Suprapubic skin (tissue), 4 donors: ENCODE measurements around the gene ERGIC3. TPM values are rescaled to one million over a fixed set of nuclear protein-coding genes. Genes with fewer than 3 reads are reported as not detected.

Source experiments
- DNase-seq, 2 donors: peaks; one replicate each; pipeline ENCODE4 v3.0.0-alpha.2; 2019; ENCODE audit warnings: low spot score in 2 of 2
- H3K27ac ChIP-seq: fragments of 200-600 bp; sonication (generic); one replicate; pipeline ENCODE4 v1.5.1; 2019
- H3K27me3 ChIP-seq: fragments of 200-600 bp; sonication (generic); one replicate; pipeline ENCODE4 v1.5.1; 2019
- H3K36me3 ChIP-seq: fragments of 200-600 bp; sonication (generic); one replicate; pipeline ENCODE4 v1.5.1; 2019
- H3K4me1 ChIP-seq: fragments of 200-600 bp; sonication (generic); one replicate; pipeline ENCODE4 v1.5.1; 2019
- H3K4me3 ChIP-seq: fragments of 200-600 bp; sonication (generic); one replicate; pipeline ENCODE4 v1.5.1; 2019; ENCODE audit warnings: mild to moderate bottlenecking
- H3K9me3 ChIP-seq: fragments of 200-600 bp; sonication (generic); one replicate; pipeline ENCODE4 v1.5.1; 2019
- CTCF ChIP-seq, 2 donors: fragments of 200-600 bp in 1 of 2; fragments of 450-650 bp in 1 of 2; sonication (generic) in 1 of 2; IDR thresholded peaks; one replicate each; pipeline ENCODE4 v1.5.1; 2016 to 2019; ENCODE audit warnings: antibody characterized with exemption in 2 of 2, mild to moderate bottlenecking in 1 of 2, moderate library complexity in 1 of 2
- EP300 ChIP-seq: sonication (generic); formaldehyde crosslinking; IDR thresholded peaks from one replicate; pipeline ENCODE4 v1.6.1; 2017; ENCODE audit warnings: antibody characterized with exemption
- POLR2A ChIP-seq, 2 donors: fragments of 450-650 bp; IDR thresholded peaks; one replicate each; pipeline ENCODE4 v1.6.1; 2017; ENCODE audit warnings: antibody characterized with exemption in 2 of 2, mild to moderate bottlenecking in 2 of 2, moderate library complexity in 2 of 2
- POLR2AphosphoS5 ChIP-seq, 3 donors: sonication (generic); formaldehyde crosslinking; IDR thresholded peaks; one replicate each; pipeline ENCODE4 v1.6.1; 2017; ENCODE audit warnings: antibody characterized with exemption in 3 of 3
- WGBS: methylation state at CpG from one replicate; pipeline ENCODE4 v1.1.5; 2018; 5-methylcytosine and 5-hydroxymethylcytosine counted together
- total RNA-seq, 4 donors: library from RNA; depleted of rRNA; stranded (reverse); fragments of >200 nt; gene quantifications; one replicate each; pipeline ENCODE4 v1.1.0, GENCODE V29; 2016

The ERGIC3 gene
- total RNA-seq, 4 donors from 2014 or later, result 154 to 256 (median 225) TPM

GRCh38 chr20:35510951-35511735 is 30.7 kb upstream of the ERGIC3 start:
- H3K4me3 ChIP-seq, result no peak overlapping the region
- TF ChIP-seq CTCF (IDR thresholded peaks at IDR 0.05), result no peak
- TF ChIP-seq POLR2AphosphoS5 (IDR thresholded peaks at IDR 0.05), result no peak
- TF ChIP-seq EP300, result no peak
- no peak for TF ChIP-seq POLR2A (IDR thresholded peaks at IDR 0.05)
- H3K27me3 ChIP-seq, result no peaks in the 10 kb centered on the region
- peaks cover 85% of the 10 kb centered on the region for H3K36me3 ChIP-seq
- H3K27ac ChIP-seq, result no peak overlapping the region
- H3K4me1 ChIP-seq, result no peaks in the 10 kb centered on the region
- 87% methylated on average over 9 of the region's 12 CpGs for WGBS
- no peak for DNase-seq
- H3K9me3 ChIP-seq, result no peaks in the 10 kb centered on the region

GRCh38 chr20:35511814-35512420 is 30.0 kb upstream of the ERGIC3 start:
- Histone ChIP-seq H3K27ac (no peak overlapping the region), H3K36me3 (peaks cover 80% of the 10 kb centered on the region), H3K27me3 (no peaks in the 10 kb centered on the region), H3K4me3 (no peak overlapping the region), H3K4me1 (no peaks in the 10 kb centered on the region), H3K9me3 (no peaks in the 10 kb centered on the region)
- DNase-seq, result no peak
- 86% methylated on average over 2 of the region's 2 CpGs for WGBS
- TF ChIP-seq CTCF (IDR thresholded peaks at IDR 0.05) (peak in 1 of 2 donors; percentile 50), EP300 (no peak)

- Histone ChIP-seq H3K27ac (no peak overlapping the region), H3K27me3 (no peaks in the 10 kb centered on the region), H3K4me3 (no peak overlapping the region), H3K4me1 (no peaks in the 10 kb centered on the region), H3K36me3 (peaks cover 55% of the 10 kb centered on the region), H3K9me3 (no peaks in the 10 kb centered on the region)
- no peak for TF ChIP-seq POLR2A (IDR thresholded peaks at IDR 0.05)
- no peak for TF ChIP-seq CTCF (IDR thresholded peaks at IDR 0.05)
- no peak for TF ChIP-seq EP300
- TF ChIP-seq POLR2AphosphoS5 (IDR thresholded peaks at IDR 0.05), result no peak
- DNase-seq, result no peak
- WGBS, result 85% methylated on average over 10 of the region's 11 CpGs
Observed at GRCh38 chr20:35514371-35514932, 27.4 kb upstream of the ERGIC3 start.

GRCh38 chr20:35515341-35515740 is 26.5 kb upstream of the ERGIC3 start:
- H3K36me3 ChIP-seq, result peaks cover 46% of the 10 kb centered on the region
- no peaks in the 10 kb centered on the region for H3K27me3 ChIP-seq
- H3K4me1 ChIP-seq, result no peaks in the 10 kb centered on the region
- no peak for TF ChIP-seq POLR2A (IDR thresholded peaks at IDR 0.05)
- TF ChIP-seq EP300, result no peak
- no peak for TF ChIP-seq CTCF (IDR thresholded peaks at IDR 0.05)
- TF ChIP-seq POLR2AphosphoS5 (IDR thresholded peaks at IDR 0.05), result no peak
- no peaks in the 10 kb centered on the region for H3K9me3 ChIP-seq
- no peak overlapping the region for H3K4me3 ChIP-seq
- H3K27ac ChIP-seq, result no peak overlapping the region
- no peak for DNase-seq
- WGBS, result 97% methylated on average over 3 of the region's 4 CpGs

- DNase-seq, result no peak
- Histone ChIP-seq H3K9me3 (no peaks in the 10 kb centered on the region), H3K36me3 (peaks cover 39% of the 10 kb centered on the region), H3K27ac (no peak overlapping the region), H3K4me3 (no peak overlapping the region), H3K27me3 (no peaks in the 10 kb centered on the region), H3K4me1 (no peaks in the 10 kb centered on the region)
- TF ChIP-seq POLR2A (IDR thresholded peaks at IDR 0.05), result no peak
- no peak for TF ChIP-seq CTCF (IDR thresholded peaks at IDR 0.05)
- TF ChIP-seq POLR2AphosphoS5 (IDR thresholded peaks at IDR 0.05), result no peak
- TF ChIP-seq EP300, result no peak
- WGBS, result 61% methylated on average over 3 of the region's 3 CpGs
Observed at GRCh38 chr20:35515949-35516645, 25.8 kb upstream of the ERGIC3 start.
